Endothelial cell of umbilical vein (primary cell): ENCODE results near the gene HSDL2. TPM values are rescaled to one million over a fixed set of nuclear protein-coding genes. Genes with fewer than 3 reads are reported as not detected.

Source experiments
- BruUV-seq: library from RNA; stranded (reverse); fragments of 400-500 nt; replicated peaks from 2 replicates; lab custom pipeline; 2021; lab: Mats Ljungman, UMichigan
- CTCF ChIA-PET: fragments of 300-600, 350-600 bp; sonication (Branson Sonifier 250); formaldehyde crosslinking; loops from one replicate; lab custom pipeline; 2021; ENCODE audit warnings: antibody characterized with exemption, inconsistent platforms; lab: Charles Lee
- POLR2A ChIA-PET: fragments of 300-600, 350-600 bp; sonication (Branson Sonifier 250); formaldehyde crosslinking; loops from one replicate; lab custom pipeline; 2021; ENCODE audit warnings: antibody characterized with exemption, inconsistent platforms; lab: Charles Lee
- DNase-seq: peaks from one replicate; pipeline ENCODE4 v3.0.0-alpha.2; 2011; ENCODE audit warnings: low read depth, low spot score
- FAIRE-seq: peaks from 2 replicates; lab custom pipeline; 2011; peaks lifted over from hg19 to GRCh38; lab: Jason Lieb, UNC
- H2AFZ ChIP-seq: 2 replicates; pipeline ENCODE4 v1.6.0; 2012; ENCODE audit warnings: low read depth, low read length, control low read depth, inconsistent platforms
- H3K27ac ChIP-seq: 2 replicates; pipeline ENCODE4 v1.5.1; 2011; ENCODE audit warnings: low read depth, mild to moderate bottlenecking, control low read depth, low read length, moderate library complexity; ENCODE audit not compliant: insufficient read depth
- H3K27me3 ChIP-seq, 2 experiments: 2 replicates each; pipeline versions ENCODE4 v1.6.0 to v1.6.1; 2011; ENCODE audit warnings: low read length in 2 of 2, mixed read lengths in 1 of 2; ENCODE audit not compliant: control insufficient read depth in 2 of 2, insufficient read depth in 2 of 2
- H3K36me3 ChIP-seq, 2 experiments: 2 replicates in 1 of 2; 3 replicates in 1 of 2; pipeline ENCODE4 v1.5.1; 2011; ENCODE audit warnings: low read length in 2 of 2, mild to moderate bottlenecking in 1 of 2, moderate library complexity in 1 of 2; ENCODE audit not compliant: control insufficient read depth in 2 of 2, insufficient read depth in 2 of 2; ENCODE audit errors: extremely low read depth in 1 of 2
- H3K4me1 ChIP-seq: 3 replicates; pipeline ENCODE4 v1.5.1; 2011; ENCODE audit warnings: mild to moderate bottlenecking, low read length; ENCODE audit not compliant: control insufficient read depth, insufficient read depth; ENCODE audit errors: extremely low read depth
- H3K4me2 ChIP-seq: 2 replicates; pipeline ENCODE4 v1.6.1; 2011; ENCODE audit warnings: low read length, control low read depth, mixed read lengths; ENCODE audit not compliant: insufficient read depth
- H3K4me3 ChIP-seq, 3 experiments: fragments of 200-600 bp in 1 of 3; sonication (generic), shearing (Covaris generic) in 1 of 3; replicated peaks in 1 of 3; 2 replicates each; pipeline ENCODE4 v1.5.1; 2011 to 2016; ENCODE audit warnings: control low read depth in 3 of 3, low read length in 3 of 3, mild to moderate bottlenecking in 2 of 3, inconsistent platforms in 1 of 3, low read depth in 1 of 3, moderate library complexity in 1 of 3; ENCODE audit not compliant: insufficient read depth in 1 of 3
- H3K79me2 ChIP-seq: 2 replicates; pipeline ENCODE4 v1.6.0; 2012; ENCODE audit warnings: low read length, inconsistent platforms; ENCODE audit not compliant: control insufficient read depth, insufficient read depth
- H3K9ac ChIP-seq: replicated peaks from 2 replicates; pipeline ENCODE3; 2011; ENCODE audit warnings: low read length, control low read depth; ENCODE audit not compliant: insufficient read depth; ENCODE audit errors: extremely low read depth
- H3K9me1 ChIP-seq: replicated peaks from 3 replicates; pipeline ENCODE4 v1.6.0; 2011; ENCODE audit warnings: mild to moderate bottlenecking, low read length; ENCODE audit not compliant: control insufficient read depth, insufficient read depth; ENCODE audit errors: extremely low read depth
- H3K9me3 ChIP-seq: replicated peaks from 2 replicates; pipeline ENCODE4 v1.5.1; 2012; ENCODE audit warnings: low read length, inconsistent platforms; ENCODE audit not compliant: control insufficient read depth, insufficient read depth
- H4K20me1 ChIP-seq: replicated peaks from 2 replicates; pipeline ENCODE3; 2011; ENCODE audit warnings: mild to moderate bottlenecking, low read length; ENCODE audit not compliant: control insufficient read depth, insufficient read depth; ENCODE audit errors: extremely low read depth
- EZH2 ChIP-seq: IDR thresholded peaks from 2 replicates; pipeline ENCODE4 v1.6.1; 2012; ENCODE audit warnings: borderline replicate concordance, low read depth, mild to moderate bottlenecking, moderate library complexity, low read length, inconsistent platforms; ENCODE audit not compliant: severe bottlenecking
- FOS ChIP-seq: IDR thresholded peaks from 2 replicates; pipeline ENCODE4 v1.6.1; 2011; ENCODE audit warnings: mild to moderate bottlenecking, low read length, moderate library complexity, borderline replicate concordance; ENCODE audit not compliant: insufficient read depth
- GATA2 ChIP-seq: IDR thresholded peaks from 2 replicates; pipeline ENCODE4 v1.7.0; 2011; ENCODE audit warnings: low read depth, mild to moderate bottlenecking, moderate library complexity, mixed read lengths, low read length; ENCODE audit not compliant: insufficient read length, insufficient read depth
- JUN ChIP-seq: IDR thresholded peaks from 2 replicates; pipeline ENCODE4 v1.6.1; 2011; ENCODE audit warnings: borderline replicate concordance, low read depth; ENCODE audit not compliant: insufficient read length, insufficient read depth
- MYC ChIP-seq: IDR thresholded peaks from one replicate; pipeline ENCODE4 v1.6.1; 2011; ENCODE audit warnings: mild to moderate bottlenecking, low read depth, low read length
- POLR2A ChIP-seq: IDR thresholded peaks from 2 replicates; pipeline ENCODE4 v1.6.1; 2012; ENCODE audit warnings: low read depth, mild to moderate bottlenecking, control low read depth, low read length
- POLR2AphosphoS5 ChIP-seq: IDR thresholded peaks from 2 replicates; pipeline ENCODE4 v1.6.1; 2012; ENCODE audit warnings: low read depth, mild to moderate bottlenecking, control low read depth, low read length, moderate library complexity; ENCODE audit not compliant: insufficient read depth
- dilution Hi-C: fragments of 300-500 bp; cut with MboI; formaldehyde crosslinking; loops from one replicate; pipeline ENCODE4 v1.15.0; 2019; ENCODE audit warnings: low sequenced_read_pairs; ENCODE audit not compliant: extremely low pct_ligation_motif_present
- intact Hi-C: fragments of 100-400 bp; cut with micrococcal nuclease; formaldehyde crosslinking; loops from one replicate; pipeline ENCODE4 v1.10.0; 2022
- polyA plus RNA-seq, 4 experiments: library from polyadenylated mRNA; depleted of rRNA in 3 of 4; stranded (reverse) in 3 of 4; unstranded in 1 of 4; fragments of >200 nt; gene quantifications; 2 replicates each; pipeline versions ENCODE4 v1.2.1 to v1.2.3, GENCODE V29; 2011 to 2012; ENCODE audit warnings: missing spikeins in 1 of 4
- total RNA-seq: library from RNA; stranded (reverse); gene quantifications from 2 replicates; pipeline ENCODE4 v1.2.3, GENCODE V29; 2021
- TF ChIP-seq, protein P1 (sequence below): IDR thresholded peaks from 2 replicates; pipeline ENCODE4 v1.6.1; 2011; ENCODE audit not compliant: insufficient read depth, insufficient read length
- TF ChIP-seq, protein P2 (sequence below), 2 donors: IDR thresholded peaks; 1 replicate in 1 of 2; 2 replicates in 1 of 2; pipeline ENCODE4 v1.5.1; 2011; ENCODE audit warnings: low read length in 2 of 2, mild to moderate bottlenecking in 2 of 2, moderate library complexity in 2 of 2, control low read depth in 1 of 2, inconsistent platforms in 1 of 2, low read depth in 1 of 2; ENCODE audit not compliant: insufficient read depth in 1 of 2; ENCODE audit errors: extremely low read depth in 1 of 2

HSDL2 gene
- total and polyA plus RNA-seq, 2 donors (not counting 3 experiments of a cell fraction or from before 2014, with no cell fraction given) = 5.6 to 22.1 TPM

DNA sequence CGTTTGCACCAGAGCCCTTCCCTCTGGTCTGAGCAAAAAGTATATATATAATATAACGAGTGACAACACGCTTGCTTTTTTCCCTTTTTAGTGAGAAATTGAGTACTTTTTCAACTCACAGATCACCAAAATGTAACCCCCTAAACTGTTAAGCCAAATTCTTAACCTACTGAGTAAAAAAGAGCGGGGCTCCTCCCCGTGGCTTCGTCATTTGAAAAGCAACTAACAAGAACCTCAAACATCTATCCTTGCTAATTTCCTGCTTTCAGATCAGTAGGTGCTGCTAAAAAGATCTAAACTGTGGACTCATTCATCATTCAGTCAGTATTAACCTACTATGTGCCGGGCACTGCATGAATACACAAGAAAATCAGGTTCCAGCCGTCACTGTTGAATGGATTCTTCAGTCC is 45.5 kb upstream of the HSDL2 start:
- dilution Hi-C loops = no loop called here
- H3K27ac ChIP-seq = peak overlapping the region; percentile 87
- POLR2A ChIA-PET = no interaction called here

More for the DNA sequence above, 45.5 kb upstream of the HSDL2 start:
- Histone ChIP-seq H3K27me3 (no peaks in the 10 kb centered on the region), H3K79me2 (peaks cover 37% of the 10 kb centered on the region), H3K4me3 (peak overlapping the region; percentile 71 to 86 (median 80)), H3K9me3 (no peaks in the 10 kb centered on the region), H2AFZ (peak overlapping the region; percentile 95), H3K9ac (peak overlapping the region; percentile 88), H3K4me2 (peak overlapping the region; percentile 86), H4K20me1 (no peaks in the 10 kb centered on the region), H3K36me3 (no peaks in the 10 kb centered on the region), H3K4me1 (peaks cover 18% of the 10 kb centered on the region), H3K9me1 (no peaks in the 10 kb centered on the region)
- FAIRE-seq = no peak
- intact Hi-C loops = loop anchor here (1.0 to 5.0 kb wide), 2 partner anchors 107 to 237 kb away; no protein-coding TSS in a partner anchor
- CTCF ChIA-PET = interaction anchor here (0.6 to 2.8 kb wide), 24 partner anchors 16 to 640 kb away, joined by 3 to 24 read pairs (median 4); partner anchors contain the start of gene HSDL2
- no TSS peak for BruUV-seq
- TF ChIP-seq EZH2 = no peak
- TF ChIP-seq POLR2AphosphoS5 = no peak
- TF ChIP-seq, protein P1, sequence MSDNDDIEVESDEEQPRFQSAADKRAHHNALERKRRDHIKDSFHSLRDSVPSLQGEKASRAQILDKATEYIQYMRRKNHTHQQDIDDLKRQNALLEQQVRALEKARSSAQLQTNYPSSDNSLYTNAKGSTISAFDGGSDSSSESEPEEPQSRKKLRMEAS = no peak
- TF ChIP-seq MYC = no peak
- TF ChIP-seq FOS = no peak
- TF ChIP-seq, protein P2, sequence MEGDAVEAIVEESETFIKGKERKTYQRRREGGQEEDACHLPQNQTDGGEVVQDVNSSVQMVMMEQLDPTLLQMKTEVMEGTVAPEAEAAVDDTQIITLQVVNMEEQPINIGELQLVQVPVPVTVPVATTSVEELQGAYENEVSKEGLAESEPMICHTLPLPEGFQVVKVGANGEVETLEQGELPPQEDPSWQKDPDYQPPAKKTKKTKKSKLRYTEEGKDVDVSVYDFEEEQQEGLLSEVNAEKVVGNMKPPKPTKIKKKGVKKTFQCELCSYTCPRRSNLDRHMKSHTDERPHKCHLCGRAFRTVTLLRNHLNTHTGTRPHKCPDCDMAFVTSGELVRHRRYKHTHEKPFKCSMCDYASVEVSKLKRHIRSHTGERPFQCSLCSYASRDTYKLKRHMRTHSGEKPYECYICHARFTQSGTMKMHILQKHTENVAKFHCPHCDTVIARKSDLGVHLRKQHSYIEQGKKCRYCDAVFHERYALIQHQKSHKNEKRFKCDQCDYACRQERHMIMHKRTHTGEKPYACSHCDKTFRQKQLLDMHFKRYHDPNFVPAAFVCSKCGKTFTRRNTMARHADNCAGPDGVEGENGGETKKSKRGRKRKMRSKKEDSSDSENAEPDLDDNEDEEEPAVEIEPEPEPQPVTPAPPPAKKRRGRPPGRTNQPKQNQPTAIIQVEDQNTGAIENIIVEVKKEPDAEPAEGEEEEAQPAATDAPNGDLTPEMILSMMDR (IDR thresholded peaks at IDR 0.05; ENCODE audit: extremely low read depth in 1 of 2, insufficient read depth in 1 of 2, low read depth in 1 of 2, low read length in 2 of 2) = no peak
- TF ChIP-seq JUN = no peak
- no peak for TF ChIP-seq GATA2
- TF ChIP-seq POLR2A = no peak
- peak; percentile 50 for DNase-seq
